Bladder microvascular endothelial cell (primary cell): ENCODE results near the gene CTAGE15. TPM values are rescaled to one million over a fixed set of nuclear protein-coding genes. Genes with fewer than 3 reads are reported as not detected.

ENCODE experiments used
- total RNA-seq: library from RNA; depleted of rRNA; stranded (reverse); fragments of >200 nt; gene quantifications from 2 replicates; pipeline ENCODE4 v1.2.3, GENCODE V29; 2014

CTAGE15 gene, protein sequence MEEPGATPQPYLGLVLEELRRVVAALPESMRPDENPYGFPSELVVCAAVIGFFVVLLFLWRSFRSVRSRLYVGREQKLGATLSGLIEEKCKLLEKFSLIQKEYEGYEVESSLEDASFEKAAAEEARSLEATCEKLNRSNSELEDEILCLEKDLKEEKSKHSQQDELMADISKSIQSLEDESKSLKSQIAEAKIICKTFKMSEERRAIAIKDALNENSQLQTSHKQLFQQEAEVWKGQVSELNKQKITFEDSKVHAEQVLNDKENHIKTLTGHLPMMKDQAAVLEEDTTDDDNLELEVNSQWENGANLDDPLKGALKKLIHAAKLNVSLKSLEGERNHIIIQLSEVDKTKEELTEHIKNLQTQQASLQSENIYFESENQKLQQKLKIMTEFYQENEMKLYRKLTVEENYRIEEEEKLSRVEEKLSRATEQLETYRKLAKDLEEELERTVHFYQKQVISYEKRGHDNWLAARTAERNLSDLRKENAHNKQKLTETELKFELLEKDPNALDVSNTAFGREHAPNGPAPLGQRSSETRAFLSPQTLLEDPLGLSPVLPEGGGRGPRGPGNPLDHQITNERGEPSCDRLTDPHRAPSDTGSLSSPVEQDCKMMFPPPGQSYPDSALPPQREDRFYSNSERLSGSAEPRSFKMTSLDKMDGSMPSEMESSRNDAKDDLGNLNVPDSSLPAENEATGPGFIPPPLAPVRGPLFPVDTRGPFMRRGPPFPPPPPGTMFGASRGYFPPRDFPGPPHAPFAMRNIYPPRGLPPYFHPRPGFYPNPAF
- total RNA-seq, result 0.06 TPM in 1 of 2 replicates, not detected in the other

DNA sequence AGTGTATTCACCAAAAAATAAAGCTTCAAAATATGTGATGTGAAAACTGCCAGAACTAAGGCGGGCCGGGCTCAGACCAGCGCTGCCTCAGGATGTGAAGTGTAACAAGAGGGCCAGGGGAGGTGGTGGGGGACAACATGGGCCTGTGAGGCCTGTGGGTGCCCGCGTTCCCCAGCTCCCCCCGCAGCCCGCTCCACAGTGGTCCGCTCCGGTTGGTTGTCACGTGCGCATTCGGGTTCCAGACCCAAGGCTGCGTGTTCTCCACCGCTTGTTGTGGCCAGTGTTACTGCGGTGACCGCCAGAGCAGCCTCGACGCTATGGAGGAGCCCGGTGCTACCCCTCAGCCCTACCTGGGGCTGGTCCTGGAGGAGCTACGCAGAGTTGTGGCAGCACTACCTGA lies at the start of gene CTAGE15:
Gene CTAGE15 (plus strand): TSS at position 301 of the 400 bp plus-strand sequence. CDS start 17 bp downstream, at position 318.

GRCh38 chr7:143620646-143621045 lies 49.0 kb downstream of the CTAGE15 start, which contains the start of gene TCAF2:
TCAF2 (plus strand) TSS chr7:143620974.

Other genes starting within 250 kb of the CTAGE15 start
- 0.44 and 0.49 TPM in 2 replicates for gene FAM131B, start 209.1 kb upstream of the CTAGE15 start, total RNA-seq
- 18.3 and 64.6 TPM in 2 replicates for gene ZYX, start 190.5 kb upstream of the CTAGE15 start, total RNA-seq
- gene EPHA1, start 162.9 kb upstream of the CTAGE15 start, total RNA-seq, result not detected in 2 replicates
- 0.16 TPM in 1 of 2 replicates, not detected in the other for gene TAS2R60, start 128.3 kb upstream of the CTAGE15 start, total RNA-seq
- gene TAS2R41, start 93.9 kb upstream of the CTAGE15 start, total RNA-seq, result not detected in 2 replicates
- gene TCAF2, start 49.2 kb downstream of the CTAGE15 start, total RNA-seq, result 3.9 and 6.5 TPM in 2 replicates
- gene CTAGE6, start 185.9 kb downstream of the CTAGE15 start, total RNA-seq, result 0.32 and 1.5 TPM in 2 replicates